GM18907 (cell line): Measurements from ENCODE around the gene TMEM129.

Source experiments
- ATAC-seq: cut with Tn5 transposase; IDR thresholded peaks from one replicate; pipeline ENCODE4 v1.9.1; 2021; ENCODE audit warnings: mild to moderate bottlenecking, moderate library complexity; ENCODE audit not compliant: unreplicated experiment

The TMEM129 gene

DNA sequence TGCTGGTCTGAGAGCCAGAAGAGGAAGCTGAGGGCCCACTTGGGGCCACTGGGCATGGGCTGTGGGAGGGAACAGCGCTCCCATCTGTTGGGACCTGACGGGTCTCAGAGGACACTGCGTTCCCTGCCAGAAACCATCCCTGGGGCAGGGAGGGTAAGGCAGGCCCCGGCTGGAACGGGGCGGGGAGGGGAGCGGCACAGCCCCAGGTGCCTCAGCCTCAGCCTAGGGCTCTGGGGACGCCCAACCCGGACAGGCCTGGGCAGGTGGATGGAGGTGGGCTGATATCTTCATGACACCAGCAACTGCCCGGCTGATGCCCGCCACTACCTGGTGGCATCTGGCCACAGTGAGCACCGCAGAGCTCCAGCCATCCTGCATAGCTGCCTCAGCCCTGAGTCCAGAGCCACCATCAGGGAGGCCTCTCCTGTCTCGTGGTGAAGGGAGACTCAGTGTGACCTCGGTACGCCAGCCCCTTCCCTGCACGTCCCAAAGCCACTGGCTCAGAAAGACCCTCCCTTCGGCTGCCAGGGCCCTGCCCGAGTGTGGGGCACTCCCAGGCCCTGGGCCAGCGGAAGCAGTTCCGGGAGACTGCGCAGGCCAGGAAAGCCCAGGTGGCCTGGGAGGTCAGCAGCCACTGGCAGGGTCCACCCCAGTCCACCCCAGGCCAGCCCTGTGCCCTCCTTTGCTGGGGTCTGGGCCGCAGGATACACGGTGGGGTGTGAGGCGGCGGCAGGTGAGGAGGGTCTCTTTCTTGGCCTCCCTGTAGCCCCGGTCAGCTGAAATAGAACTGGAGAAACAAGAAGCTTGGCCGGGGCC, 37.4 kb upstream of the TMEM129 start:
- ATAC-seq = no peak

DNA sequence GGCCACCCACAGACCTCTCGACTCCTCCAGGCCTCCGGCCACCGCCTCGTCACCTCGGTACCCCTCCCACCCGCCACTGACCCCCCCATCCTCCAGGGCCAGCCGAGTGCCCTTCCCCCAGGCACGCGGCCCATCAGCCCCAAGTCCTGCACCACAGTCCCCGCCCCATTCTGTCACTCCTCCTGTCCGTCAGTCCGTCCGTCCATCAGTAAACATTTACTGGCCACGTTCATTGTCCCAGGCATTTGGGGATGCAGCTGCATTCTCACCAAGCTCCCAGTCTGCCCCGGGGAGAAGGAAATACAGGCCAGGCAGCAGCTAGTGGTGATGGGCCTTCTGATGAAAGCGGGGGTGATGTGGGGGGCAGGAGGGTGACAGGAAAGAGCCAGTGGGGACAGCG, 36.7 kb upstream of the TMEM129 start:
- no peak for ATAC-seq

DNA sequence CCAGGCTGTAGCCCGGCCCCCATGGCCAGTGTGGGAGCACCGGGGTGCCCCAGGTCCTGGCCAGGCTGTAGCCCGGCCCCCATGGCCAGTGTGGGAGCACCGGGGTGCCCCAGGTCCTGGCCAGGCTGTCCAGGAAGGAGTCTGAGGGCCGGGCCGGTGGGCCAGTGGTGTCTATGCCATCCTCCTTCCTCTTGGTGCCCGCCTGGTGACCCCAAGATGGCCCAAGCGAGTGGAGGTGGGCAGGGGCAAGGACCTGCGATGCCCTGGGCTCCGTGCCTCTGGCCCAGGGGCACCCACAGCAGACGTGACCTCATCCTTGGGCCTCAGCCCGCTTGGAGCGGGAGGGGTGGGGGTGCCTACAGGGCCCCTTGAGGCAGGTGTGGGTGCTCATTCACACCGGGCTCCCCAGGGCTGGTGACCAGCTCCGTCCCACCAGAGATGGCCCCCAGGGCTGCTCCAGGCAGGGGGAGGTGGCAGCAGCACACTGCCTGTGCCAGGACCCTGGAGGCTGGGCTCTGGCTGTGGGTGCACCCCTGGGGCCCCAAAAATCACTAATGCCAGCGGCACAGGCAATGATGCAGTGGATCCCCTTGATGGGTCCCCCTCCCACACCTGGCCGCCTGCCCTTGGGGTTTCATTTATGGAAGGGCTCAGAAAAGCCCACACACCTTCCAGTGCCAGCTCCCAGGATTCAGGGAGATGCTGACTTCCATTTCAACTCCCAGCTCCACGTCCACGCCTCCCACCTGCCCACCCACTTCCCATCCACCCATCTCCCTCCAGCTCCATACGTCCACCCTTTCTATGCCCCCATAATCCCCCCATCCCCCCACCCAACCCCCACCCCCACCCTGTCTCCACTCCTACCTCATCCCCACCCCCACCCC, 36.0 kb upstream of the TMEM129 start:
- ATAC-seq = no peak

GRCh38 chr4:1756079-1756478, 35.0 kb upstream of the TMEM129 start:
- no peak for ATAC-seq

- no peak for ATAC-seq
These were observed 34.2 kb upstream of the TMEM129 start for GRCh38 chr4:1755297-1755696.

DNA sequence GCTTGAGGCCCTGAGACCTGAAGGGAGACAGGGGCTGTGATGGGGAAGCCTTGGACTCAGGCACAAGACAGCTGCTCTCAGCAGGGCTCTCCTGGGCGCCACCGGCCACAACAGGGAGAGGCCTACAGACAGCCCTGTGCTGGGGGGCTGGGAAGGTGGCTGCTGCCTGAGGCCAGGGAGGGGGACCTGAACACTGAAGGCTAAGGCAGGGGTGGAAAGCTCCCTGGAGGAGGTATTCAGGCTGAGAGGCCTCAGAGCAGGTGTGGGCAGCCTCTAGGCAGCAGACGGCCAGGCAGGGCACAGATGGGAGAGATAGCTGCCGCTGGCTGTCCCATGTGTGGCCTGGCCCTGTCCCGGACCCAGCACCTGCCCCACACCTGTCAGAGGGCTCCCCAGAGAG, 33.2 kb upstream of the TMEM129 start:
- no peak for ATAC-seq

GRCh38 chr4:1753697-1754311, 32.7 kb upstream of the TMEM129 start:
- no peak for ATAC-seq

- ATAC-seq = no peak
These were observed 32.2 kb upstream of the TMEM129 start for GRCh38 chr4:1753294-1753696.

GRCh38 chr4:1752284-1753041, 31.3 kb upstream of the TMEM129 start:
- no peak for ATAC-seq

GRCh38 chr4:1751919-1752283, 30.8 kb upstream of the TMEM129 start:
- ATAC-seq = no peak

GRCh38 chr4:1751155-1751918, 30.2 kb upstream of the TMEM129 start:
- no peak for ATAC-seq

- ATAC-seq = no peak
These were observed 29.4 kb upstream of the TMEM129 start for GRCh38 chr4:1750381-1751154.

DNA sequence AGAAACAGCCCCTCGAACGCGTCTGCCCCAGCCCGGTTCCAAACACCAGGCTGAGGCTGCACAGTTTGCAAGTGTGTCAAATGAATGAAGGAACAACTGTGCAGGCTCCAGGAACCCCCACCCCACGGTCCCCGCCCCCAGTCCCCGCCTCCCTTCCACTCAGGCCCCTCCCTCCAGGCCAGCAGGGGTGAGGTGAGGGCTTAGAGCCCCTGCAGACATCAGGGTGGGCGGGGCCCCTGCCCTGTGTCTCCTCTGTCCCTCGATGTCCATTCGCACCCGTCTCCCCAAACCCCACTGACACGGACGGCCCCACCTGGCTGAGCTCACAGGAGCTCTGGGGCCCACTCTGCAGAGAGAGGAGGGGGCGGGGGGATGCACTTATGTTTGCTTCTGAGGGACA, 28.7 kb upstream of the TMEM129 start:
- ATAC-seq = no peak

DNA sequence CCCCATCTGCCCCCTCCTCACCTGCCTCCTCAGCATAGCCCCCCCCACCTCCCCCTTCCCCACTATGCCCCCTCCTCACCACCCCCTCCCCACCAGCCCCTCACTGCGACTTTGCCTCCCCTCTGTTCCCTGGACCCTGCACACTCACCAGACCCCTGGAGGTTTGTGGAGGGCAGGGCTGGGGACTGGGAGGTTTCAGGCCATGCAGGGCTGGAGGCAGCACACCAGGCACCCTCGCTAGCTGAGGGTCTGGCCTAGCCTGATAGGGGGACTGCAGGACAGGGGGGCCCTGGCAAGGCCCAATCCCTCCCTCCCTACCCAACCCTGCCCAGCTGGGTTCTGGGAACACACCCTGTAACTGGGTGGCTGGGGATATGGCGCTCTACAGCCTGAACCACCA, 28.2 kb upstream of the TMEM129 start:
- ATAC-seq = no peak

- ATAC-seq = no peak
These were observed 27.4 kb upstream of the TMEM129 start for GRCh38 chr4:1748465-1748995.

GRCh38 chr4:1747603-1747967, 26.5 kb upstream of the TMEM129 start:
- ATAC-seq = no peak

DNA sequence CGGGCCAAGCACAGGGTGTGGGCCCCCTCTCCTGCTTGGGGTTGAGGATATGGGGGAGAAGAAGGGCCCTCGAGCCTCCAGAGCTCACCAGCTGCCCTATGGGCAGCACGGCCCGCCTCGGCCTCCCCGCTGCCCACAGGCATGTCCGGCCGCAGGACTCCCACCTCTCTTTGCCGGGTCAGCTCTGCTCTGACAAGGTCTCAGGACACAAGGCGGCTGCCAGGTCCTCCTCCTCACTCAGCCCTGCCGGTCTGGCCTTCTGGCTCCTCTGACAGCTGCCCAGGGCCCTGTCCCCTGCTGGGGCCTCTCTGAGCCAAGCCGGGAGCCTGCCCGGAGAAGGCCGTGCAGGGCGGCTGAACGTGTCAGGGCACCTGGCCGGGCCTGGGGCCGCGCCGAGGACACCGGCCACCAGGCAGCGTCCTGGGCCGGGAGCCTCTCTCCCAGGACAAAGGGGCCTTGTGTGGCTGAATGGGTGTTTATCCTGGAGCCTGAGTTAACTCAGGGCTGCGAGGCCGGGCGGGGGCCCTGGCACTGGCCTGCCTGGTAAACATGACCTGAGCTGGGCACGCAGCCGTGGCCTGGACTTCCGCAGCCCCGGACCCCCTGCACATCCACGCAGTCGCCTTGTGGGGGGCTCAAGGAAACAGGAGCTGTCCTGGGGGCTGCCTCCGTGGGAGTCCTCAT, 25.9 kb upstream of the TMEM129 start:
- no peak for ATAC-seq

DNA sequence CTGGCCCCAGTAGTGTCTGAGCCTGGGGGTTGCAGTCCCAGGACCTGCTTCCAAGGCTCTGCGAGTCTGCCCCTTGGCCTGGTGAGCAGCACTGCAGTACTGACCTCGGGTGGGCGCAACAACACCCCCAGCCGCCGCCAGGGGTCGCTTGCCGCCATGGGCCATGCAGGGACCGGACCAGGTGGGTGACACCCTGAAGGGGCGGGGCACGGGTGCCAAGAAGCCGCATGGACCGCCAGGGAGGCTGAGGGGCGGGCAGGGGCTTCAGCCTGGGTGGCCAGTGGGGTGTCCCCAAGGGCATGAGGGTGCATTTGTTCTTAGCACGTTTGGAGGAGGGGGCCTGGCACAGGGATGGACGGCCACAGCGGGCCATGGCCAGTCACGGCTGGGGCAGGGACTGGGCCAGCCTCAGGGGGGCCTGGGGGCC, 25.2 kb upstream of the TMEM129 start:
- ATAC-seq = no peak

DNA sequence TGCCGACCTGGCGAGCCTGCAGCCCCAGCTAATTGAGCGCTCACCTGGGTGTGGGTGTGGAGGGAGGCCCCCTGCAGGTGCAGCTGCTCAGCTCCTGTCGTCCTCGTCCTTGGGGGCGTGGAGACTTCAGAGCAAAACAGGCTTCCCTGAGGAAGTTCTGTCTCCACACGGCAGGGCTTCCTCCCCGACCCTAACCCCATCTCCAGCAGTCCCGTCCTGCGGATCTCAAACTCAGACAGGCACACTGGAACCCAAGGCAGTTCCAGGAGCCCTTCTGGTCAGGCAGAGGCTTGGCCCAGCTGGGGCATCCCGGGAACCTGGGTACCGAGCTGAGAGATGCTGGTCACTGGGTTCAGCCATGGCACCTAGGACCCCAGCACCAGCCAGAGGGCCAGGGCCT, 24.6 kb upstream of the TMEM129 start:
- no peak for ATAC-seq
